ENCODE data around the gene PMVK. TPM values are rescaled to one million over a fixed set of nuclear protein-coding genes. Genes with fewer than 3 reads are reported as not detected.
"Not testable (repeated sequence)": the region's sequence is repeated elsewhere in the genome, so short reads cannot be mapped to it uniquely, and the experiment has no call there.

PMVK gene
- total and polyA plus RNA-seq, 4 donors: 18.4 to 48.8 (median 43.4) TPM

DNA sequence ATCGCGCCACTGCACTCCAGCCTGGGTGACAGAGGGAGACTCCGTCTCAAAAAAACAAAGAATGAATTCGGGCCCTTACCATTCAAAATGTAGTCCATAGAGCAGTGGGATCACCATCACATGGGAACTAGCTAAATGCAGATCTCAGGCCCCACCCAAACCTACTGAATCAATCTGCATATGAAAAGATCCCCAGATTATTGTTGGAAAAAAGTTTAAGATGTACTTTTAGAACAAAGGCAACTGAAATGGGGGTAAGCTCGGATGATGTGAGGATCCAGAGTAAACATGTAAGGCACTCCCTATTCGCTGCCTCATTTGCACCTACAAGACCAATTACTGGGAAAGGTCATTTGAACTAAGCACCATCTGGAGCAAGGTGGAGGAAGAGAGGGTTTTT lies 45.8 kb upstream of the PMVK start:
- DNase-seq (no peak), ATAC-seq (ENCODE audit: insufficient read depth, low FRiP score) (no peak)
- H3K4me1 ChIP-seq (ENCODE audit: control insufficient read depth in 5 of 5, insufficient read depth in 5 of 5, low read length in 5 of 5): peaks cover 0 to 14% (median 6%) of the 10 kb centered on the region in 5 donors
- WGBS, 2 donors: 69 to 71% methylated on average over 6 of the region's 6 CpGs
- H3K27ac ChIP-seq (ENCODE audit: low read depth in 1 of 2, low read length in 1 of 2): no peak overlapping the region
- no peak overlapping the region for H3K4me3 ChIP-seq
- H3K27me3 ChIP-seq (ENCODE audit: control insufficient read depth in 3 of 3, insufficient read depth in 3 of 3, low read length in 2 of 3): no peaks in the 10 kb centered on the region
- TF ChIP-seq, protein P1, sequence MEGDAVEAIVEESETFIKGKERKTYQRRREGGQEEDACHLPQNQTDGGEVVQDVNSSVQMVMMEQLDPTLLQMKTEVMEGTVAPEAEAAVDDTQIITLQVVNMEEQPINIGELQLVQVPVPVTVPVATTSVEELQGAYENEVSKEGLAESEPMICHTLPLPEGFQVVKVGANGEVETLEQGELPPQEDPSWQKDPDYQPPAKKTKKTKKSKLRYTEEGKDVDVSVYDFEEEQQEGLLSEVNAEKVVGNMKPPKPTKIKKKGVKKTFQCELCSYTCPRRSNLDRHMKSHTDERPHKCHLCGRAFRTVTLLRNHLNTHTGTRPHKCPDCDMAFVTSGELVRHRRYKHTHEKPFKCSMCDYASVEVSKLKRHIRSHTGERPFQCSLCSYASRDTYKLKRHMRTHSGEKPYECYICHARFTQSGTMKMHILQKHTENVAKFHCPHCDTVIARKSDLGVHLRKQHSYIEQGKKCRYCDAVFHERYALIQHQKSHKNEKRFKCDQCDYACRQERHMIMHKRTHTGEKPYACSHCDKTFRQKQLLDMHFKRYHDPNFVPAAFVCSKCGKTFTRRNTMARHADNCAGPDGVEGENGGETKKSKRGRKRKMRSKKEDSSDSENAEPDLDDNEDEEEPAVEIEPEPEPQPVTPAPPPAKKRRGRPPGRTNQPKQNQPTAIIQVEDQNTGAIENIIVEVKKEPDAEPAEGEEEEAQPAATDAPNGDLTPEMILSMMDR (IDR thresholded peaks at IDR 0.05; ENCODE audit: control extremely low read depth, extremely low read depth): no peak
- H3K9me3 ChIP-seq (ENCODE audit: control insufficient read depth in 4 of 4, insufficient read depth in 3 of 4, low read length in 3 of 4): no peaks in the 10 kb centered on the region
- peaks cover 0 to 5% (median 4%) of the 10 kb centered on the region in 4 donors for H3K36me3 ChIP-seq (ENCODE audit: control insufficient read depth in 4 of 4, insufficient read depth in 4 of 4, low read length in 4 of 4)
- no peak overlapping the region for H3K9ac ChIP-seq (ENCODE audit: insufficient read depth in 1 of 2, low read length in 2 of 2)

DNA sequence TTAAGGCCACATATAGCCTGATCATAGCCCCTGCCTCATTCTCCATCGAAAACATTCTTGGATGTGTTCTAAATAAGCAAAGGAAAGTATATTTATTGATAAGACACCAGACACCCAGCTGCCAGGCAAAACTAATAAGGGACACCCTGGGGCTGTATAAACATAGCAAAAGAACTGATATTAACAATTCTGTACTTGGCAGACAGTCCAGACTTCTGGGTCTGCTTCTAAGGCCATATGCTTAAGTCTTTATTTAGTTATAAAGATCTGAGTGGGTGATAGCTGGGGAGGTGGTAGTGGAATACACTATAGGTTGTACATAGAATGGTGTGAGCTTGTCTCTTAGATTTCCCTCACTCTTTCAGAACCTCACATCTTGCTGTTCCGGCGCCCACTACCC lies 41.8 kb upstream of the PMVK start:
- H3K4me1 ChIP-seq (ENCODE audit: control insufficient read depth in 5 of 5, insufficient read depth in 5 of 5, low read length in 5 of 5): peaks cover 0 to 20% (median 5%) of the 10 kb centered on the region in 5 donors
- peaks cover 0 to 5% (median 2%) of the 10 kb centered on the region in 4 donors for H3K36me3 ChIP-seq (ENCODE audit: control insufficient read depth in 4 of 4, insufficient read depth in 4 of 4, low read length in 4 of 4)
- no peak for DNase-seq
- TF ChIP-seq, protein P1 (IDR thresholded peaks at IDR 0.05; ENCODE audit: control extremely low read depth, extremely low read depth): no peak
- H3K4me3 ChIP-seq: no peak overlapping the region
- no peaks in the 10 kb centered on the region for H3K27me3 ChIP-seq (ENCODE audit: control insufficient read depth in 3 of 3, insufficient read depth in 3 of 3, low read length in 2 of 3)
- no peak overlapping the region for H3K9ac ChIP-seq (ENCODE audit: insufficient read depth in 1 of 2, low read length in 2 of 2)
- H3K9me3 ChIP-seq (ENCODE audit: control insufficient read depth in 4 of 4, insufficient read depth in 3 of 4, low read length in 3 of 4): no peaks in the 10 kb centered on the region
- WGBS, 2 donors: 96% methylated on average over 3 of the region's 3 CpGs
- no peak for ATAC-seq (ENCODE audit: insufficient read depth, low FRiP score)
- H3K27ac ChIP-seq (ENCODE audit: low read depth in 1 of 2, low read length in 1 of 2): no peak overlapping the region

DNA sequence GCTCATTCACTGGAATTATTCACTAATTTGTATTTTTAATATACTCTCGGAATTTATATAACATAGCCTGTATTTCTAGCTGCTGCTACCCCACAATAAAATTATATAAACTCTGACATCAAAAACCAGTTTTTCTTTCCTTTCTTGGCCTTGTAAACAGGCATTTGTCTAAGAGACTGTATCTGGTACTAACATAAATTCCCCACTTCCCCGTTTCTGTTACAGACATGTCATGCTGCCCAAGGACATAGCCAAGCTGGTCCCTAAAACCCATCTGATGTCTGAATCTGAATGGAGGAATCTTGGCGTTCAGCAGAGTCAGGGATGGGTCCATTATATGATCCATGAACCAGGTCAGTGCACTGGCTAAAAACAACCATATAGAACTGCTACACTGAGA lies 41.2 kb upstream of the PMVK start:
- peaks cover 0 to 26% (median 8%) of the 10 kb centered on the region in 5 donors for H3K4me1 ChIP-seq (ENCODE audit: control insufficient read depth in 5 of 5, insufficient read depth in 5 of 5, low read length in 5 of 5)
- H3K27me3 ChIP-seq (ENCODE audit: control insufficient read depth in 3 of 3, insufficient read depth in 3 of 3, low read length in 2 of 3); ATAC-seq (ENCODE audit: insufficient read depth, low FRiP score); H3K4me3 ChIP-seq; DNase-seq; H3K9ac ChIP-seq (ENCODE audit: insufficient read depth in 1 of 2, low read length in 2 of 2); H3K9me3 ChIP-seq (ENCODE audit: control insufficient read depth in 4 of 4, insufficient read depth in 3 of 4, low read length in 3 of 4); H3K27ac ChIP-seq (ENCODE audit: low read depth in 1 of 2, low read length in 1 of 2); H3K36me3 ChIP-seq (ENCODE audit: control insufficient read depth in 4 of 4, insufficient read depth in 4 of 4, low read length in 4 of 4): not testable (repeated sequence)
- WGBS, 2 donors: 50 to 65% methylated on average over 3 of the region's 3 CpGs

DNA sequence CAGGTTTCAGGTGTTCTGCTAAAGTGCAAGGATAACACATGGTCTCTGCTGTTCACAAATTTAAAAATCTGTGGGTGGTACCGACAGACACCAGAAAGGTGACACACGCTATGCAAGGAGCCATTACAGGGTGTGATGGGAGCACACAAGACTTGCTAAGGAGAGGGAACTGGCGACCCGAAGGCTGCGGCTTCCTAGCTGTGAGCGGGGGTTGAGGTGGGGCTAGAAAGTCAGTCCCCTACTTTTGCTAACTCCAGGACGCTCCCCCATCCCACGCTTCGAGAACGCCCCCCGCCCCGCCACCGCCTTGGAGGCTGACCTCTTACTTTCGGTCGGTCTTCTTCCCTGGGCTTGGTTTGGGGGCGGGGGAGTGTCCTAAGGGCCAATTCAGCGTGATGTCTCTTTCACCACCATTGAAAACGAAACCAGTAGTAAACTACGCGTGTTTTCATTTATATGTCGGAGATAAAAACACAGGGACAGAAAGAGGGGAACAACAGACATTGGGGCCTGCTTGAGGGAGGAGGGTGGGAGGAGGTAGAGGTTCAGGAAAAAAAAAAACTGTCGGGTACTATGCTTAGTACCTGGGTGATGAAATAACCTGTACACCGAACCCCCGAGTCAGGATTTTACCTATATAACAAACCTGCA lies 39.0 kb upstream of the PMVK start:
- H3K27ac ChIP-seq (ENCODE audit: low read depth in 1 of 2, low read length in 1 of 2): peak overlapping the region; percentile 90 to 92
- WGBS, 2 donors: 0% methylated on average over 24 of the region's 24 CpGs
- peaks cover 6 to 42% (median 18%) of the 10 kb centered on the region in 5 donors for H3K4me1 ChIP-seq (ENCODE audit: control insufficient read depth in 5 of 5, insufficient read depth in 5 of 5, low read length in 5 of 5)
- H3K4me3 ChIP-seq: peak overlapping the region; percentile 54
- DNase-seq: peak; percentile 68 to 81 (median 80)
- peaks cover 0 to 5% (median 2%) of the 10 kb centered on the region in 4 donors for H3K36me3 ChIP-seq (ENCODE audit: control insufficient read depth in 4 of 4, insufficient read depth in 4 of 4, low read length in 4 of 4)
- H3K9me3 ChIP-seq (ENCODE audit: control insufficient read depth in 4 of 4, insufficient read depth in 3 of 4, low read length in 3 of 4): no peaks in the 10 kb centered on the region
- TF ChIP-seq, protein P1 (IDR thresholded peaks at IDR 0.05; ENCODE audit: control extremely low read depth, extremely low read depth): no peak
- H3K9ac ChIP-seq (ENCODE audit: insufficient read depth in 1 of 2, low read length in 2 of 2): peak overlapping the region; percentile 68 to 99
- no peaks in the 10 kb centered on the region for H3K27me3 ChIP-seq (ENCODE audit: control insufficient read depth in 3 of 3, insufficient read depth in 3 of 3, low read length in 2 of 3)
- no peak for ATAC-seq (ENCODE audit: insufficient read depth, low FRiP score)

Measured in lung (tissue), 12 donors.